HL-60 (cell line): ENCODE data around the gene SMTNL1.

Experiments used
- CTCF ChIP-seq: IDR thresholded peaks from one replicate; pipeline ENCODE4 v1.5.1; 2011; ENCODE audit warnings: low read length, control low read depth, inconsistent platforms; ENCODE audit not compliant: insufficient read depth
- POLR2AphosphoS5 ChIP-seq: IDR thresholded peaks from 2 replicates; pipeline ENCODE4 v1.6.1; 2012; ENCODE audit warnings: low read depth
- SPI1 ChIP-seq: IDR thresholded peaks from 2 replicates; pipeline ENCODE4 v1.6.1; 2012; ENCODE audit warnings: low read depth, mild to moderate bottlenecking, borderline replicate concordance
- TF ChIP-seq, protein P1 (sequence below): IDR thresholded peaks from 2 replicates; pipeline ENCODE4 v1.6.1; 2012; ENCODE audit warnings: low read depth; ENCODE audit not compliant: insufficient replicate concordance

DNA sequence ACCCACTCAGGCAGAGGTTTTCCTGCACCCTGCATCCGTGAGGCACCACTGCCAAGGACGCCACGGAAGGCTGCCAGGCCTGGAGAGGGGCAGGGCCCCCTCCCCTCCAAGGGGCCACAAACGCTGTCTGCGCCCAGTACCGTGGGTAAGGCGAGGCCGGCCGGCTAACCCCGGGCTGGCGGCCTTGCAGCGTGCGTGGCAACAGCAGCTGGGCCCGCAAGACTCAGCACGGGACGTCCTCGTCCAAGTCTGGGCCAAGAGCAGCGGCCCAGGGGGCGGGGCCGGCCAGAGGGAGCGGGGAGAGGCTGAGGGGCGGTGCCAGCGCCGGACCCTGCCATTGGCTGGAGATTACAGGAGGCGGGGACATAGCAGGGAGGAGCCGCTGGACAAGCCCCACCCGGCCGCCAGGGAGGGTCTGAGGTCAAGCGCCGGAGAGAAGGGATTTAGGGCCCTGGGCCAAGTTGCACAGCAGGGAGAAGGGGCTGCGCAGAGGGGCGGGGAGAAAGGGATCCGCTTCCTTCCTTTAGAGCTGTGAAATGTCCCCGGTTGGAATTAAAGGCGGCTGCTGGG lies 37.9 kb upstream of the SMTNL1 start:
- TF ChIP-seq CTCF (no peak), SPI1 (no peak), POLR2AphosphoS5 (no peak)
- TF ChIP-seq, protein P1, sequence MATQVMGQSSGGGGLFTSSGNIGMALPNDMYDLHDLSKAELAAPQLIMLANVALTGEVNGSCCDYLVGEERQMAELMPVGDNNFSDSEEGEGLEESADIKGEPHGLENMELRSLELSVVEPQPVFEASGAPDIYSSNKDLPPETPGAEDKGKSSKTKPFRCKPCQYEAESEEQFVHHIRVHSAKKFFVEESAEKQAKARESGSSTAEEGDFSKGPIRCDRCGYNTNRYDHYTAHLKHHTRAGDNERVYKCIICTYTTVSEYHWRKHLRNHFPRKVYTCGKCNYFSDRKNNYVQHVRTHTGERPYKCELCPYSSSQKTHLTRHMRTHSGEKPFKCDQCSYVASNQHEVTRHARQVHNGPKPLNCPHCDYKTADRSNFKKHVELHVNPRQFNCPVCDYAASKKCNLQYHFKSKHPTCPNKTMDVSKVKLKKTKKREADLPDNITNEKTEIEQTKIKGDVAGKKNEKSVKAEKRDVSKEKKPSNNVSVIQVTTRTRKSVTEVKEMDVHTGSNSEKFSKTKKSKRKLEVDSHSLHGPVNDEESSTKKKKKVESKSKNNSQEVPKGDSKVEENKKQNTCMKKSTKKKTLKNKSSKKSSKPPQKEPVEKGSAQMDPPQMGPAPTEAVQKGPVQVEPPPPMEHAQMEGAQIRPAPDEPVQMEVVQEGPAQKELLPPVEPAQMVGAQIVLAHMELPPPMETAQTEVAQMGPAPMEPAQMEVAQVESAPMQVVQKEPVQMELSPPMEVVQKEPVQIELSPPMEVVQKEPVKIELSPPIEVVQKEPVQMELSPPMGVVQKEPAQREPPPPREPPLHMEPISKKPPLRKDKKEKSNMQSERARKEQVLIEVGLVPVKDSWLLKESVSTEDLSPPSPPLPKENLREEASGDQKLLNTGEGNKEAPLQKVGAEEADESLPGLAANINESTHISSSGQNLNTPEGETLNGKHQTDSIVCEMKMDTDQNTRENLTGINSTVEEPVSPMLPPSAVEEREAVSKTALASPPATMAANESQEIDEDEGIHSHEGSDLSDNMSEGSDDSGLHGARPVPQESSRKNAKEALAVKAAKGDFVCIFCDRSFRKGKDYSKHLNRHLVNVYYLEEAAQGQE, result no peak
